Measurements from ENCODE around the gene TACC3.

Gene TACC3

GRCh38 chr4:1732911-1733310 is 11.6 kb downstream of the TACC3 start:
- ChIA-PET CTCF (interaction anchor here (1.0 to 18.5 kb wide), 3 partner anchors 10 to 40 kb away, joined by 3 to 374 read pairs (median 13); no protein-coding TSS in a partner anchor), POLR2A (no interaction called here)
- no peak for DNase-seq (ENCODE audit: extremely low spot score)
- no peak for TF ChIP-seq CTCF (IDR thresholded peaks at IDR 0.05; ENCODE audit: control extremely low read depth, extremely low read depth, low read depth, missing control alignments)

GRCh38 chr4:1735215-1735614 is 13.9 kb downstream of the TACC3 start:
- DNase-seq (ENCODE audit: extremely low spot score): no peak
- ChIA-PET CTCF (interaction anchor here (18.5 kb wide), 1 partner anchor 43 kb away, joined by 374 read pairs; no protein-coding TSS in a partner anchor), POLR2A (no interaction called here)
- no peak for TF ChIP-seq CTCF (IDR thresholded peaks at IDR 0.05; ENCODE audit: control extremely low read depth, extremely low read depth, low read depth, missing control alignments)

- CTCF ChIA-PET: interaction anchor here (1.5 to 1.6 kb wide), 2 partner anchors 10 to 11 kb away, joined by 5 to 11 read pairs; no protein-coding TSS in a partner anchor
- TF ChIP-seq CTCF (IDR thresholded peaks at IDR 0.05; ENCODE audit: control extremely low read depth, extremely low read depth, low read depth, missing control alignments): no peak
- POLR2A ChIA-PET: interaction anchor here (0.7 kb wide), 1 partner anchor 730 kb away, joined by 6 read pairs; no protein-coding TSS in a partner anchor
- no peak for DNase-seq (ENCODE audit: extremely low spot score)
Measured at GRCh38 chr4:1736812-1737211, 15.5 kb downstream of the TACC3 start.

- POLR2A ChIA-PET: no interaction called here
Measured at GRCh38 chr4:1737666-1738065, 16.3 kb downstream of the TACC3 start.

GRCh38 chr4:1738410-1738809 is 17.1 kb downstream of the TACC3 start:
- POLR2A ChIA-PET: no interaction called here

More at GRCh38 chr4:1737666-1738065, 16.3 kb downstream of the TACC3 start:
- no peak for DNase-seq (ENCODE audit: extremely low spot score)
- no peak for TF ChIP-seq CTCF (IDR thresholded peaks at IDR 0.05; ENCODE audit: control extremely low read depth, extremely low read depth, low read depth, missing control alignments)
- CTCF ChIA-PET: interaction anchor here (1.6 kb wide), 1 partner anchor 10 kb away, joined by 11 read pairs; no protein-coding TSS in a partner anchor

GRCh38 chr4:1739358-1739757 is 18.0 kb downstream of the TACC3 start:
- DNase-seq (ENCODE audit: extremely low spot score): no peak
- ChIA-PET CTCF (interaction anchor here (0.7 to 2.4 kb wide), 3 partner anchors 9 to 46 kb away, joined by 3 to 13 read pairs (median 4); no protein-coding TSS in a partner anchor), POLR2A (no interaction called here)
- TF ChIP-seq CTCF (IDR thresholded peaks at IDR 0.05; ENCODE audit: control extremely low read depth, extremely low read depth, low read depth, missing control alignments): no peak

More at GRCh38 chr4:1738410-1738809, 17.1 kb downstream of the TACC3 start:
- no peak for DNase-seq (ENCODE audit: extremely low spot score)
- CTCF ChIA-PET: interaction anchor here (1.6 kb wide), 1 partner anchor 10 kb away, joined by 11 read pairs; no protein-coding TSS in a partner anchor
- TF ChIP-seq CTCF (IDR thresholded peaks at IDR 0.05; ENCODE audit: control extremely low read depth, extremely low read depth, low read depth, missing control alignments): no peak

All from GM10248 (cell line).